ENCODE results near the gene NEMF. TPM values are rescaled to one million over a fixed set of nuclear protein-coding genes. Genes with fewer than 3 reads are reported as not detected.
"Not testable (repeated sequence)": the region's sequence is repeated elsewhere in the genome, so short reads cannot be mapped to it uniquely, and the experiment has no call there.

The NEMF gene
- total RNA-seq, 1 experiment from 2014 or later, result 62.7 TPM

GRCh38 chr14:49783394-49784014 is 69.1 kb downstream of the NEMF start:
- Mint-ChIP-seq H3K27me3 (ENCODE audit: insufficient read depth, unreplicated experiment) (no peaks in the 10 kb centered on the region), H3K27ac (ENCODE audit: unreplicated experiment) (no peak overlapping the region), H3K4me1 (ENCODE audit: low read depth, unreplicated experiment) (no peaks in the 10 kb centered on the region), H3K4me3 (ENCODE audit: unreplicated experiment) (no peak overlapping the region), H3K36me3 (ENCODE audit: insufficient read depth, unreplicated experiment) (peaks cover 95% of the 10 kb centered on the region), H3K9me3 (ENCODE audit: unreplicated experiment) (no peaks in the 10 kb centered on the region)
- intact Hi-C loops (cut with micrococcal nuclease; ENCODE audit: unreplicated experiment), result no loop called here
- BruUV-seq (replicated peaks), result no TSS peak
- DNase-seq, result no peak
- ChIA-PET CTCF (no interaction called here), POLR2A (no interaction called here)
- H3K36me3 ChIP-seq (ENCODE audit: control insufficient read depth, insufficient read depth, low read length), result no peaks in the 10 kb centered on the region
- TF ChIP-seq CTCF (IDR thresholded peaks at IDR 0.05; ENCODE audit: insufficient read depth in 1 of 2, low read depth in 1 of 2, low read length in 1 of 2, severe bottlenecking in 1 of 2, unreplicated experiment in 1 of 2), result no peak
- H3K4me3 ChIP-seq (ENCODE audit: low read depth, low read length), result no peak overlapping the region
- no peaks in the 10 kb centered on the region for H3K4me1 ChIP-seq
- no peaks in the 10 kb centered on the region for H3K27me3 ChIP-seq (replicated peaks; ENCODE audit: control insufficient read depth, insufficient read depth, low read length)
- no peaks in the 10 kb centered on the region for H3K9me3 ChIP-seq

- H3K9me3 Mint-ChIP-seq (ENCODE audit: unreplicated experiment); H3K4me1 Mint-ChIP-seq (ENCODE audit: low read depth, unreplicated experiment); H3K27me3 Mint-ChIP-seq (ENCODE audit: insufficient read depth, unreplicated experiment); H3K4me3 Mint-ChIP-seq (ENCODE audit: unreplicated experiment); H3K36me3 ChIP-seq (ENCODE audit: control insufficient read depth, insufficient read depth, low read length); DNase-seq; H3K4me3 ChIP-seq (ENCODE audit: low read depth, low read length); POLR2A ChIA-PET; H3K27me3 ChIP-seq (replicated peaks; ENCODE audit: control insufficient read depth, insufficient read depth, low read length); intact Hi-C loops (cut with micrococcal nuclease; ENCODE audit: unreplicated experiment); BruUV-seq (replicated peaks); H3K9me3 ChIP-seq; H3K4me1 ChIP-seq; H3K27ac Mint-ChIP-seq (ENCODE audit: unreplicated experiment): not testable (repeated sequence)
- CTCF ChIA-PET, result interaction anchor here (1.0 kb wide), 1 partner anchor 13 kb away, joined by 3 read pairs; the partner anchor contains the start of gene KLHDC2
- peaks cover 94% of the 10 kb centered on the region for H3K36me3 Mint-ChIP-seq (ENCODE audit: insufficient read depth, unreplicated experiment)
Observed at GRCh38 chr14:49781040-49781439, 71.5 kb downstream of the NEMF start.

- TF ChIP-seq CTCF (IDR thresholded peaks at IDR 0.05; ENCODE audit: insufficient read depth in 1 of 2, low read depth in 1 of 2, low read length in 1 of 2, severe bottlenecking in 1 of 2, unreplicated experiment in 1 of 2), result no peak
- no peak for DNase-seq
- Mint-ChIP-seq H3K36me3 (ENCODE audit: insufficient read depth, unreplicated experiment) (peaks cover 93% of the 10 kb centered on the region), H3K4me1 (ENCODE audit: low read depth, unreplicated experiment) (no peaks in the 10 kb centered on the region), H3K4me3 (ENCODE audit: unreplicated experiment) (no peak overlapping the region), H3K27ac (ENCODE audit: unreplicated experiment) (no peak overlapping the region), H3K9me3 (ENCODE audit: unreplicated experiment) (no peaks in the 10 kb centered on the region), H3K27me3 (ENCODE audit: insufficient read depth, unreplicated experiment) (no peaks in the 10 kb centered on the region)
- POLR2A ChIA-PET, result no interaction called here
- no TSS peak for BruUV-seq (replicated peaks)
- Histone ChIP-seq H3K4me1 (no peaks in the 10 kb centered on the region), H3K9me3 (no peaks in the 10 kb centered on the region), H3K27me3 (replicated peaks; ENCODE audit: control insufficient read depth, insufficient read depth, low read length) (no peaks in the 10 kb centered on the region), H3K36me3 (ENCODE audit: control insufficient read depth, insufficient read depth, low read length) (no peaks in the 10 kb centered on the region), H3K4me3 (ENCODE audit: low read depth, low read length) (no peak overlapping the region)
- intact Hi-C loops (cut with micrococcal nuclease; ENCODE audit: unreplicated experiment), result loop anchor here (10.0 kb wide), 1 partner anchor 226 kb away; no protein-coding TSS in a partner anchor
- CTCF ChIA-PET, result no interaction called here
Observed at GRCh38 chr14:49778421-49778820, 74.2 kb downstream of the NEMF start.
